H9 (cell line): ENCODE data around the gene HMGCS2. TPM values are rescaled to one million over a fixed set of nuclear protein-coding genes. Genes with fewer than 3 reads are reported as not detected.

ENCODE experiments used
- DNase-seq: peaks from one replicate; pipeline ENCODE4 v3.0.0-alpha.2; 2017
- H2AFZ ChIP-seq: one replicate; pipeline ENCODE4 v1.6.1; 2013; ENCODE audit warnings: mild to moderate bottlenecking, low read length, control low read depth, moderate library complexity
- H2AK5ac ChIP-seq: 2 replicates; pipeline ENCODE4 v1.6.1; 2013; ENCODE audit warnings: low read length, control low read depth, mixed read lengths; ENCODE audit not compliant: insufficient read length
- H2BK120ac ChIP-seq: one replicate; pipeline ENCODE4 v1.6.1; 2013; ENCODE audit warnings: low read depth, mild to moderate bottlenecking, low read length, control low read depth, inconsistent platforms; ENCODE audit not compliant: poor library complexity, severe bottlenecking
- H2BK12ac ChIP-seq: 2 replicates; pipeline ENCODE4 v1.6.1; 2013; ENCODE audit warnings: low read length, control low read depth, mixed read lengths, low read depth; ENCODE audit not compliant: insufficient read length
- H2BK15ac ChIP-seq: 2 replicates; pipeline ENCODE4 v1.6.1; 2013; ENCODE audit warnings: low read depth, low read length, control low read depth
- H2BK20ac ChIP-seq: one replicate; pipeline ENCODE4 v1.6.1; 2013; ENCODE audit warnings: low read depth, mild to moderate bottlenecking, low read length, control low read depth, inconsistent platforms; ENCODE audit not compliant: poor library complexity, severe bottlenecking
- H2BK5ac ChIP-seq: 2 replicates; pipeline ENCODE4 v1.6.1; 2013; ENCODE audit warnings: low read length, control low read depth, mixed read lengths; ENCODE audit not compliant: insufficient read length
- H3K14ac ChIP-seq: 2 replicates; pipeline ENCODE4 v1.6.1; 2013; ENCODE audit warnings: low read length, control low read depth; ENCODE audit not compliant: insufficient read depth
- H3K18ac ChIP-seq: 2 replicates; pipeline ENCODE4 v1.6.1; 2013; ENCODE audit warnings: low read depth, mild to moderate bottlenecking, mixed read lengths, low read length, control low read depth; ENCODE audit not compliant: insufficient read length
- H3K23ac ChIP-seq: 2 replicates; pipeline ENCODE4 v1.6.1; 2013; ENCODE audit warnings: low read length, control low read depth, mixed read lengths, low read depth; ENCODE audit not compliant: insufficient read length
- H3K23me2 ChIP-seq: 2 replicates; pipeline ENCODE4 v1.6.1; 2013; ENCODE audit warnings: low read depth, mild to moderate bottlenecking, mixed read lengths, low read length, control low read depth; ENCODE audit not compliant: insufficient read length, poor library complexity, severe bottlenecking
- H3K27ac ChIP-seq: 2 replicates; pipeline ENCODE4 v1.5.1; 2013; ENCODE audit warnings: low read length, control low read depth, mixed read lengths, low read depth; ENCODE audit not compliant: insufficient read length
- H3K27me3 ChIP-seq: 2 replicates; pipeline ENCODE4 v1.6.1; 2013; ENCODE audit warnings: low read length, control low read depth, inconsistent platforms; ENCODE audit not compliant: insufficient read depth
- H3K4ac ChIP-seq: 2 replicates; pipeline ENCODE4 v1.6.1; 2013; ENCODE audit warnings: low read depth, mild to moderate bottlenecking, control low read depth, inconsistent platforms, low read length, moderate library complexity
- H3K4me1 ChIP-seq: 2 replicates; pipeline ENCODE4 v1.6.1; 2013; ENCODE audit warnings: low read length, control low read depth, inconsistent platforms; ENCODE audit not compliant: insufficient read depth
- H3K4me2 ChIP-seq: 2 replicates; pipeline ENCODE4 v1.6.1; 2013; ENCODE audit warnings: low read length, control low read depth, mixed read lengths; ENCODE audit not compliant: insufficient read length, insufficient read depth
- H3K56ac ChIP-seq: 2 replicates; pipeline ENCODE4 v1.6.1; 2013; ENCODE audit warnings: low read depth, mild to moderate bottlenecking, mixed read lengths, low read length, control low read depth; ENCODE audit not compliant: insufficient read length
- H3K79me1 ChIP-seq: 2 replicates; pipeline ENCODE4 v1.6.1; 2013; ENCODE audit warnings: low read depth, mild to moderate bottlenecking, moderate library complexity, low read length, control low read depth, inconsistent platforms; ENCODE audit not compliant: insufficient read depth, poor library complexity, severe bottlenecking
- H3K79me2 ChIP-seq: 2 replicates; pipeline ENCODE4 v1.6.1; 2013; ENCODE audit warnings: low read length, control low read depth, inconsistent platforms; ENCODE audit not compliant: insufficient read depth
- H3K9ac ChIP-seq: 2 replicates; pipeline ENCODE4 v1.6.1; 2013; ENCODE audit warnings: low read length, control low read depth, mixed read lengths; ENCODE audit not compliant: insufficient read length; ENCODE audit errors: extremely low read depth
- H3K9me3 ChIP-seq: one replicate; pipeline ENCODE4 v1.6.1; 2013; ENCODE audit warnings: low read depth, low read length, inconsistent platforms; ENCODE audit not compliant: control insufficient read depth
- H3T11ph ChIP-seq: one replicate; pipeline ENCODE4 v1.6.1; 2013; ENCODE audit warnings: mild to moderate bottlenecking, low read length, control low read depth, inconsistent platforms
- H4K20me1 ChIP-seq: one replicate; pipeline ENCODE4 v1.6.1; 2013; ENCODE audit not compliant: control insufficient read depth, insufficient read length, insufficient read depth
- H4K5ac ChIP-seq: 2 replicates; pipeline ENCODE4 v1.6.1; 2013; ENCODE audit warnings: low read depth, mild to moderate bottlenecking, mixed read lengths, low read length, control low read depth; ENCODE audit not compliant: insufficient read length
- H4K8ac ChIP-seq: replicated peaks from 2 replicates; pipeline ENCODE4 v1.6.1; 2013; ENCODE audit warnings: low read length, control low read depth, mixed read lengths, low read depth; ENCODE audit not compliant: insufficient read length
- H4K91ac ChIP-seq: 2 replicates; pipeline ENCODE4 v1.6.1; 2013; ENCODE audit warnings: low read depth, mild to moderate bottlenecking, moderate library complexity, mixed read lengths, low read length, control low read depth; ENCODE audit not compliant: insufficient read length
- H3K27ac Mint-ChIP-seq, 3 experiments: 2 replicates in 2 of 3; 3 replicates in 1 of 3; pipeline ENCODE4 v1.8.0; 2020 to 2021; ENCODE audit warnings: mixed read lengths in 3 of 3, mild to moderate bottlenecking in 1 of 3, moderate library complexity in 1 of 3
- H3K27me3 Mint-ChIP-seq: 2 replicates; pipeline ENCODE4 v1.8.0; 2021; ENCODE audit warnings: low read depth, mild to moderate bottlenecking, moderate library complexity, mixed read lengths
- H3K36me3 Mint-ChIP-seq, 3 experiments: 2 replicates in 2 of 3; 3 replicates in 1 of 3; pipeline ENCODE4 v1.8.0; 2020 to 2021; ENCODE audit warnings: low read depth in 3 of 3, mixed read lengths in 3 of 3; ENCODE audit not compliant: insufficient read depth in 1 of 3
- H3K4me1 Mint-ChIP-seq, 2 experiments: 2 replicates each; pipeline ENCODE4 v1.8.0; 2020; ENCODE audit warnings: mixed read lengths in 2 of 2
- H3K4me3 Mint-ChIP-seq, 2 experiments: 2 replicates in 1 of 2; 3 replicates in 1 of 2; pipeline ENCODE4 v1.8.0; 2020 to 2021; ENCODE audit warnings: mild to moderate bottlenecking in 2 of 2, mixed read lengths in 2 of 2, moderate library complexity in 1 of 2
- H3K9me3 Mint-ChIP-seq, 2 experiments: 2 replicates in 1 of 2; 3 replicates in 1 of 2; pipeline ENCODE4 v1.8.0; 2020; ENCODE audit warnings: mild to moderate bottlenecking in 2 of 2, mixed read lengths in 2 of 2, moderate library complexity in 1 of 2
- CTCF ChIP-seq: fragments of 200-600 bp; sonication (generic); conservative IDR thresholded peaks from 3 replicates; pipeline ENCODE4 v1.8.0; 2021; ENCODE audit warnings: antibody characterized with exemption, mild to moderate bottlenecking
- WGBS: extraction: QIAGEN DNeasy Blood & Tissue Kit; methylation state at CpG from one replicate; pipeline ENCODE4 v1.1.7; 2013; ENCODE audit warnings: missing lambda C conversion rate, low lambda C conversion rate, mixed read lengths; ENCODE audit not compliant: insufficient read length; ENCODE audit errors: extremely low coverage; 5-methylcytosine and 5-hydroxymethylcytosine counted together
- total RNA-seq: library from RNA; stranded (reverse); gene quantifications from 2 replicates; pipeline ENCODE4 v1.2.1, GENCODE V29; 2021

Gene HMGCS2
- total RNA-seq, 1 experiment from 2014 or later: not detected

- H3K9me3 Mint-ChIP-seq: no peaks in the 10 kb centered on the region; a peak in 1 of 5 replicates
- no peak overlapping the region for H2AK5ac ChIP-seq
- peaks cover 51 to 81% (median 74%) of the 10 kb centered on the region in 3 experiments; a peak in 6 of 7 replicates for H3K36me3 Mint-ChIP-seq
Observed at GRCh38 chr1:119740896-119741780, 27.6 kb downstream of the HMGCS2 start.

More at GRCh38 chr1:119740896-119741780, 27.6 kb downstream of the HMGCS2 start:
- Histone ChIP-seq H3K4me2 (no peak overlapping the region), H3K27ac (no peak overlapping the region), H2BK5ac (no peak overlapping the region), H2BK20ac (no peak overlapping the region), H3K4me1 (no peaks in the 10 kb centered on the region), H3K9me3 (no peaks in the 10 kb centered on the region), H3K56ac (no peak overlapping the region), H3K79me1 (peaks cover 3% of the 10 kb centered on the region), H4K5ac (no peak overlapping the region), H2BK120ac (no peak overlapping the region), H4K8ac (no peak overlapping the region), H2AFZ (no peak overlapping the region), H3K4ac (no peak overlapping the region), H2BK12ac (no peak overlapping the region), H3K79me2 (no peaks in the 10 kb centered on the region), H4K20me1 (no peaks in the 10 kb centered on the region), H3K27me3 (no peaks in the 10 kb centered on the region; the same call in 1 of the 2 replicates), H3K18ac (no peak overlapping the region), H3K9ac (no peak overlapping the region), H2BK15ac (no peak overlapping the region), H3T11ph (no peak overlapping the region), H3K23me2 (no peaks in the 10 kb centered on the region), H3K14ac (no peak overlapping the region), H4K91ac (no peak overlapping the region), H3K23ac (no peak overlapping the region)
- WGBS: no CpG with 5 or more reads among the region's 13 CpGs
- no peak for DNase-seq
- no peak for TF ChIP-seq CTCF
- H3K27ac Mint-ChIP-seq: peak overlapping the region; percentile 27 to 90 (median 49); a peak in 3 of 7 replicates
- no peaks in the 10 kb centered on the region; the same call in none of the 2 replicates for H3K27me3 Mint-ChIP-seq
- peaks cover 7 to 17% of the 10 kb centered on the region in 2 experiments for H3K4me1 Mint-ChIP-seq
- H3K4me3 Mint-ChIP-seq: no peak overlapping the region
